Calu3 (cell line): Measurements from ENCODE around the gene SLC50A1. TPM values are rescaled to one million over a fixed set of nuclear protein-coding genes. Genes with fewer than 3 reads are reported as not detected.

Experiments
- BruUV-seq: library from RNA; stranded (reverse); fragments of 400-500 nt; replicated peaks from 2 replicates; lab custom pipeline; 2021; lab: Mats Ljungman, UMichigan
- CTCF ChIA-PET: fragments of 300-600 bp; sonication (Branson Sonifier 250); formaldehyde crosslinking; loops from one replicate; lab custom pipeline; 2022; ENCODE audit warnings: antibody characterized with exemption; lab: Charles Lee
- DNase-seq: peaks from one replicate; pipeline ENCODE4 v3.0.0; 2022
- H3K27ac Mint-ChIP-seq: one replicate; pipeline ENCODE4 v1.8.0; 2022; ENCODE audit warnings: mixed read lengths; ENCODE audit not compliant: unreplicated experiment
- H3K27me3 Mint-ChIP-seq: one replicate; pipeline ENCODE4 v1.8.0; 2022; ENCODE audit warnings: mixed read lengths; ENCODE audit not compliant: unreplicated experiment
- H3K36me3 Mint-ChIP-seq: one replicate; pipeline ENCODE4 v1.8.0; 2022; ENCODE audit warnings: mild to moderate bottlenecking, moderate library complexity, mixed read lengths; ENCODE audit not compliant: insufficient read depth, unreplicated experiment
- H3K4me1 Mint-ChIP-seq: one replicate; pipeline ENCODE4 v1.8.0; 2022; ENCODE audit warnings: mild to moderate bottlenecking, low read depth, mixed read lengths; ENCODE audit not compliant: unreplicated experiment
- H3K4me3 Mint-ChIP-seq: one replicate; pipeline ENCODE4 v1.8.0; 2022; ENCODE audit warnings: mild to moderate bottlenecking, low read depth, moderate library complexity, mixed read lengths; ENCODE audit not compliant: unreplicated experiment
- H3K9me3 Mint-ChIP-seq: one replicate; pipeline ENCODE4 v1.8.0; 2022; ENCODE audit warnings: low read depth, mixed read lengths; ENCODE audit not compliant: unreplicated experiment
- intact Hi-C: fragments of 100-400 bp; cut with micrococcal nuclease; formaldehyde crosslinking; loops from one replicate; pipeline ENCODE4 v1.10.0; 2022; ENCODE audit not compliant: unreplicated experiment
- total RNA-seq: library from RNA; stranded (reverse); gene quantifications from 2 replicates; pipeline ENCODE4 v1.2.3, GENCODE V29; 2022
- TF ChIP-seq, protein P1 (sequence below): fragments of 200-600 bp; IDR thresholded peaks from one replicate; pipeline ENCODE4 v1.8.0; 2022; ENCODE audit warnings: antibody characterized with exemption; ENCODE audit not compliant: unreplicated experiment

The SLC50A1 gene
- total RNA-seq, 1 experiment from 2014 or later: 68.5 TPM

DNA sequence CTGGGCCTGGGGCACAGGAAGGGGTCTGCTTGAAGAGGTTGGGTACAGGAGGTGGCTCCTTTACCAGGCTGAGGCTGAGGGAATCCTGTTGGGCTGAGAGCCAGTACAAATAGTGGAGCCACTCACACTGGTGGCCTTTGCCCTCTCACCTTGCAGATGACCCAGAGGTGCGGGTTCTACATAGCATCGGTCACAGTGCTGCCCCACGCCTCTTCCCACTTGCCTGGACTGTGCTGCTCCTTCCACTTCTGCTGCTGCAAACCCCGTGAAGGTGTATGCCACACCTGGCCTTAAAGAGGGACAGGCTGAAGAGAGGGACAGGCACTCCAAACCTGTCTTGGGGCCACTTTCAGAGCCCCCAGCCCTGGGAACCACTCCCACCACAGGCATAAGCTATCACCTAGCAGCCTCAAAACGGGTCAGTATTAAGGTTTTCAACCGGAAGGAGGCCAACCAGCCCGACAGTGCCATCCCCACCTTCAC, 1.8 kb upstream of the SLC50A1 start:
- DNase-seq: no peak
- Mint-ChIP-seq H3K27ac (peak overlapping the region; percentile 97), H3K9me3 (no peaks in the 10 kb centered on the region), H3K4me1 (peaks cover 66% of the 10 kb centered on the region), H3K36me3 (peaks cover 96% of the 10 kb centered on the region), H3K4me3 (no peak overlapping the region), H3K27me3 (no peaks in the 10 kb centered on the region)
- no TSS peak for BruUV-seq
- CTCF ChIA-PET: interaction anchor here (0.5 kb wide), 1 partner anchor 21 kb away, joined by 3 read pairs; no protein-coding TSS in a partner anchor
- intact Hi-C loops: no loop called here
- TF ChIP-seq, protein P1, sequence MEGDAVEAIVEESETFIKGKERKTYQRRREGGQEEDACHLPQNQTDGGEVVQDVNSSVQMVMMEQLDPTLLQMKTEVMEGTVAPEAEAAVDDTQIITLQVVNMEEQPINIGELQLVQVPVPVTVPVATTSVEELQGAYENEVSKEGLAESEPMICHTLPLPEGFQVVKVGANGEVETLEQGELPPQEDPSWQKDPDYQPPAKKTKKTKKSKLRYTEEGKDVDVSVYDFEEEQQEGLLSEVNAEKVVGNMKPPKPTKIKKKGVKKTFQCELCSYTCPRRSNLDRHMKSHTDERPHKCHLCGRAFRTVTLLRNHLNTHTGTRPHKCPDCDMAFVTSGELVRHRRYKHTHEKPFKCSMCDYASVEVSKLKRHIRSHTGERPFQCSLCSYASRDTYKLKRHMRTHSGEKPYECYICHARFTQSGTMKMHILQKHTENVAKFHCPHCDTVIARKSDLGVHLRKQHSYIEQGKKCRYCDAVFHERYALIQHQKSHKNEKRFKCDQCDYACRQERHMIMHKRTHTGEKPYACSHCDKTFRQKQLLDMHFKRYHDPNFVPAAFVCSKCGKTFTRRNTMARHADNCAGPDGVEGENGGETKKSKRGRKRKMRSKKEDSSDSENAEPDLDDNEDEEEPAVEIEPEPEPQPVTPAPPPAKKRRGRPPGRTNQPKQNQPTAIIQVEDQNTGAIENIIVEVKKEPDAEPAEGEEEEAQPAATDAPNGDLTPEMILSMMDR: no peak

DNA sequence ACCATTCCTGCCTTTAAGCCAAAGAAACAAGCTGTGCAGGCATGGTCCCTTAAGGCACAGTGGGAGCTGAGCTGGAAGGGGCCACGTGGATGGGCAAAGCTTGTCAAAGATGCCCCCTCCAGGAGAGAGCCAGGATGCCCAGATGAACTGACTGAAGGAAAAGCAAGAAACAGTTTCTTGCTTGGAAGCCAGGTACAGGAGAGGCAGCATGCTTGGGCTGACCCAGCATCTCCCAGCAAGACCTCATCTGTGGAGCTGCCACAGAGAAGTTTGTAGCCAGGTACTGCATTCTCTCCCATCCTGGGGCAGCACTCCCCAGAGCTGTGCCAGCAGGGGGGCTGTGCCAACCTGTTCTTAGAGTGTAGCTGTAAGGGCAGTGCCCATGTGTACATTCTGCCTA, 1.3 kb upstream of the SLC50A1 start:
- CTCF ChIA-PET: interaction anchor here (0.5 to 1.7 kb wide), 5 partner anchors 8 to 43 kb away, joined by 3 to 7 read pairs (median 5); no protein-coding TSS in a partner anchor
- TF ChIP-seq, protein P1: no peak
- no peak for DNase-seq
- H3K36me3 Mint-ChIP-seq: peaks cover 96% of the 10 kb centered on the region
- peak overlapping the region; percentile 97 for H3K27ac Mint-ChIP-seq
- peak overlapping the region; percentile 86 for H3K4me3 Mint-ChIP-seq
- peaks cover 65% of the 10 kb centered on the region for H3K4me1 Mint-ChIP-seq
- H3K27me3 Mint-ChIP-seq: no peaks in the 10 kb centered on the region
- no TSS peak for BruUV-seq
- H3K9me3 Mint-ChIP-seq: no peaks in the 10 kb centered on the region
- intact Hi-C loops: no loop called here

DNA sequence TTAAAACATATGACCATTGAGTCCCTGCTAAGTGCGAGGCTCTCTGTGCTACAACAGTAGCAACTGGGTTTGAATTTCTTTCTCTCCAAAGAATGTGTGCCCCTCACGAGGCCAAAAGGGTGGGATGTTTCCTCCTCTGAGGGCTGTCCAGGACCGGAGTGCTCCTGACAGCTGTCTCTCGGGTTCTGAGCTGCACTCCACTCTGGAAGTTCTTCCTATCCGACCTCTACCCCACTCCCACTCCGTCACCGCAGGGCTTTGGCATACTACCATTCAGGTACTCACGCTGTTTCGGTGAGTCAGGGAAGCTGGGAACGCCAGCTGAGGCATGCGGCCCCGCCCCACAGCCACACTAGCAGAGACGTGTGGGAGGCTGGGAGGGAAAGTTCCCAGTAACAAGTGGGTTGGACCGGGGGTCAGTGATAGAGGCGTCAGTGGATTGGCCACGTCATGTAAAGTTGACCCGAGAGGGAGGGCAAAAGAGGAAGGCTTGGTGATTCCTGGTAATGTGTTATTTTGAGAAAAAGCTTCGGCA, 705 bp upstream of the SLC50A1 start:
- Mint-ChIP-seq H3K27ac (peak overlapping the region; percentile 97), H3K4me3 (peak overlapping the region; percentile 86), H3K9me3 (no peaks in the 10 kb centered on the region), H3K36me3 (peaks cover 96% of the 10 kb centered on the region), H3K4me1 (peaks cover 59% of the 10 kb centered on the region), H3K27me3 (no peaks in the 10 kb centered on the region)
- TF ChIP-seq, protein P1: no peak
- intact Hi-C loops: no loop called here
- BruUV-seq: TSS peak; percentile 87
- CTCF ChIA-PET: interaction anchor here (0.5 to 1.7 kb wide), 7 partner anchors 9 to 139 kb away, joined by 3 to 13 read pairs (median 5); no protein-coding TSS in a partner anchor
- DNase-seq: peak; percentile 94

DNA sequence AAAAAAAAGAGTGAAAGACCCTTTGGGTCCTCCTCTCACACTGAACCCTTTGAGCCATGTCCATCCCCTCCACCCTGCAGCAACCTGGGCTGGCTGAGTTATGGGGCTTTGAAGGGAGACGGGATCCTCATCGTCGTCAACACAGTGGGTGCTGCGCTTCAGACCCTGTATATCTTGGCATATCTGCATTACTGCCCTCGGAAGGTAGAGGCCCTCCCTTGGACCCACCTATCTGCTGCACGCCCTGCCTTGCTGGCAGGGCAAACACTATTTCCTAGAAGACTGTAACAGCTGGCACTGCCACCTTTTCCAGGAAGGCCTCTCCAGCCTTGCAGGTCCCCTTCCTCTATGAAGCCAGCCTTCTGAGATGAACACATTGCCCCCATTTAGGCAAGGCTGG, 1.1 kb downstream of the SLC50A1 start:
- no peak for DNase-seq
- Mint-ChIP-seq H3K27ac (peak overlapping the region; percentile 97), H3K36me3 (peaks cover 85% of the 10 kb centered on the region), H3K4me3 (peak overlapping the region; percentile 86), H3K27me3 (peaks cover 5% of the 10 kb centered on the region), H3K4me1 (peaks cover 41% of the 10 kb centered on the region), H3K9me3 (no peaks in the 10 kb centered on the region)
- no TSS peak for BruUV-seq
- CTCF ChIA-PET: no interaction called here
- intact Hi-C loops: no loop called here
- TF ChIP-seq, protein P1: no peak
